CD4-positive, alpha-beta T cell treated with Interleukin-15 for 1 hour (primary cell): ENCODE results near the gene ZNF200.
"Not testable (repeated sequence)": the region's sequence is repeated elsewhere in the genome, so short reads cannot be mapped to it uniquely, and the experiment has no call there.

Experiments
- DNase-seq: peaks from one replicate; pipeline ENCODE4 v3.0.0-alpha.2; 2020

The ZNF200 gene

GRCh38 chr16:3249451-3249850 lies 14.5 kb upstream of the ZNF200 start:
- DNase-seq = no peak

- DNase-seq = no peak
Observed at GRCh38 chr16:3249020-3249419, 14.1 kb upstream of the ZNF200 start.

- no peak for DNase-seq
Observed at GRCh38 chr16:3248596-3248995, 13.6 kb upstream of the ZNF200 start.

GRCh38 chr16:3246876-3247275 lies 11.9 kb upstream of the ZNF200 start:
- no peak for DNase-seq

- DNase-seq = no peak
Observed at GRCh38 chr16:3246002-3246401, 11.0 kb upstream of the ZNF200 start.

- no peak for DNase-seq
Observed at GRCh38 chr16:3243882-3244281, 8.9 kb upstream of the ZNF200 start.

- DNase-seq = no peak
Observed at GRCh38 chr16:3242709-3243108, 7.8 kb upstream of the ZNF200 start.

- no peak for DNase-seq
Observed at GRCh38 chr16:3241761-3242160, 6.8 kb upstream of the ZNF200 start.

GRCh38 chr16:3235856-3236669 lies 1.1 kb upstream of the ZNF200 start:
- DNase-seq = peak; percentile 62

GRCh38 chr16:3234543-3234856 lies 458 bp downstream of the ZNF200 start:
- no peak for DNase-seq

- no peak for DNase-seq
Observed at GRCh38 chr16:3223913-3224515, 10.9 kb downstream of the ZNF200 start.

GRCh38 chr16:3220839-3221238 lies 14.1 kb downstream of the ZNF200 start:
- no peak for DNase-seq

- DNase-seq = no peak
Observed at GRCh38 chr16:3216263-3216640, 18.7 kb downstream of the ZNF200 start.

- no peak for DNase-seq
Observed at GRCh38 chr16:3215601-3216262, 19.2 kb downstream of the ZNF200 start.

GRCh38 chr16:3214904-3215600 lies 19.9 kb downstream of the ZNF200 start:
- DNase-seq = peak; percentile 59

- DNase-seq = no peak
Observed at GRCh38 chr16:3212567-3212966, 22.4 kb downstream of the ZNF200 start.

GRCh38 chr16:3212006-3212405 lies 23.0 kb downstream of the ZNF200 start:
- DNase-seq = no peak

GRCh38 chr16:3207086-3207953 lies 27.6 kb downstream of the ZNF200 start:
- DNase-seq = no peak

- DNase-seq = not testable (repeated sequence)
Observed at GRCh38 chr16:3205939-3206338, 29.0 kb downstream of the ZNF200 start.

GRCh38 chr16:3202903-3203539 lies 31.9 kb downstream of the ZNF200 start:
- DNase-seq = no peak

GRCh38 chr16:3198334-3199072 lies 36.5 kb downstream of the ZNF200 start:
- no peak for DNase-seq
